H9 (cell line): ENCODE results near the gene POLK. TPM values are rescaled to one million over a fixed set of nuclear protein-coding genes. Genes with fewer than 3 reads are reported as not detected.
"Not testable (repeated sequence)": the region's sequence is repeated elsewhere in the genome, so short reads cannot be mapped to it uniquely, and the experiment has no call there.

ENCODE experiments used
- DNase-seq: peaks from one replicate; pipeline ENCODE4 v3.0.0-alpha.2; 2017
- H2AFZ ChIP-seq: one replicate; pipeline ENCODE4 v1.6.1; 2013; ENCODE audit warnings: mild to moderate bottlenecking, low read length, control low read depth, moderate library complexity
- H2AK5ac ChIP-seq: 2 replicates; pipeline ENCODE4 v1.6.1; 2013; ENCODE audit warnings: low read length, control low read depth, mixed read lengths; ENCODE audit not compliant: insufficient read length
- H2BK120ac ChIP-seq: one replicate; pipeline ENCODE4 v1.6.1; 2013; ENCODE audit warnings: low read depth, mild to moderate bottlenecking, low read length, control low read depth, inconsistent platforms; ENCODE audit not compliant: poor library complexity, severe bottlenecking
- H2BK12ac ChIP-seq: 2 replicates; pipeline ENCODE4 v1.6.1; 2013; ENCODE audit warnings: low read length, control low read depth, mixed read lengths, low read depth; ENCODE audit not compliant: insufficient read length
- H2BK15ac ChIP-seq: 2 replicates; pipeline ENCODE4 v1.6.1; 2013; ENCODE audit warnings: low read depth, low read length, control low read depth
- H2BK20ac ChIP-seq: one replicate; pipeline ENCODE4 v1.6.1; 2013; ENCODE audit warnings: low read depth, mild to moderate bottlenecking, low read length, control low read depth, inconsistent platforms; ENCODE audit not compliant: poor library complexity, severe bottlenecking
- H2BK5ac ChIP-seq: 2 replicates; pipeline ENCODE4 v1.6.1; 2013; ENCODE audit warnings: low read length, control low read depth, mixed read lengths; ENCODE audit not compliant: insufficient read length
- H3K14ac ChIP-seq: 2 replicates; pipeline ENCODE4 v1.6.1; 2013; ENCODE audit warnings: low read length, control low read depth; ENCODE audit not compliant: insufficient read depth
- H3K18ac ChIP-seq: 2 replicates; pipeline ENCODE4 v1.6.1; 2013; ENCODE audit warnings: low read depth, mild to moderate bottlenecking, mixed read lengths, low read length, control low read depth; ENCODE audit not compliant: insufficient read length
- H3K23ac ChIP-seq: 2 replicates; pipeline ENCODE4 v1.6.1; 2013; ENCODE audit warnings: low read length, control low read depth, mixed read lengths, low read depth; ENCODE audit not compliant: insufficient read length
- H3K23me2 ChIP-seq: 2 replicates; pipeline ENCODE4 v1.6.1; 2013; ENCODE audit warnings: low read depth, mild to moderate bottlenecking, mixed read lengths, low read length, control low read depth; ENCODE audit not compliant: insufficient read length, poor library complexity, severe bottlenecking
- H3K27ac ChIP-seq: 2 replicates; pipeline ENCODE4 v1.5.1; 2013; ENCODE audit warnings: low read length, control low read depth, mixed read lengths, low read depth; ENCODE audit not compliant: insufficient read length
- H3K27me3 ChIP-seq: 2 replicates; pipeline ENCODE4 v1.6.1; 2013; ENCODE audit warnings: low read length, control low read depth, inconsistent platforms; ENCODE audit not compliant: insufficient read depth
- H3K4ac ChIP-seq: 2 replicates; pipeline ENCODE4 v1.6.1; 2013; ENCODE audit warnings: low read depth, mild to moderate bottlenecking, control low read depth, inconsistent platforms, low read length, moderate library complexity
- H3K4me1 ChIP-seq: 2 replicates; pipeline ENCODE4 v1.6.1; 2013; ENCODE audit warnings: low read length, control low read depth, inconsistent platforms; ENCODE audit not compliant: insufficient read depth
- H3K4me2 ChIP-seq: 2 replicates; pipeline ENCODE4 v1.6.1; 2013; ENCODE audit warnings: low read length, control low read depth, mixed read lengths; ENCODE audit not compliant: insufficient read length, insufficient read depth
- H3K56ac ChIP-seq: 2 replicates; pipeline ENCODE4 v1.6.1; 2013; ENCODE audit warnings: low read depth, mild to moderate bottlenecking, mixed read lengths, low read length, control low read depth; ENCODE audit not compliant: insufficient read length
- H3K79me1 ChIP-seq: 2 replicates; pipeline ENCODE4 v1.6.1; 2013; ENCODE audit warnings: low read depth, mild to moderate bottlenecking, moderate library complexity, low read length, control low read depth, inconsistent platforms; ENCODE audit not compliant: insufficient read depth, poor library complexity, severe bottlenecking
- H3K79me2 ChIP-seq: 2 replicates; pipeline ENCODE4 v1.6.1; 2013; ENCODE audit warnings: low read length, control low read depth, inconsistent platforms; ENCODE audit not compliant: insufficient read depth
- H3K9ac ChIP-seq: 2 replicates; pipeline ENCODE4 v1.6.1; 2013; ENCODE audit warnings: low read length, control low read depth, mixed read lengths; ENCODE audit not compliant: insufficient read length; ENCODE audit errors: extremely low read depth
- H3K9me3 ChIP-seq: one replicate; pipeline ENCODE4 v1.6.1; 2013; ENCODE audit warnings: low read depth, low read length, inconsistent platforms; ENCODE audit not compliant: control insufficient read depth
- H3T11ph ChIP-seq: one replicate; pipeline ENCODE4 v1.6.1; 2013; ENCODE audit warnings: mild to moderate bottlenecking, low read length, control low read depth, inconsistent platforms
- H4K20me1 ChIP-seq: one replicate; pipeline ENCODE4 v1.6.1; 2013; ENCODE audit not compliant: control insufficient read depth, insufficient read length, insufficient read depth
- H4K5ac ChIP-seq: 2 replicates; pipeline ENCODE4 v1.6.1; 2013; ENCODE audit warnings: low read depth, mild to moderate bottlenecking, mixed read lengths, low read length, control low read depth; ENCODE audit not compliant: insufficient read length
- H4K8ac ChIP-seq: replicated peaks from 2 replicates; pipeline ENCODE4 v1.6.1; 2013; ENCODE audit warnings: low read length, control low read depth, mixed read lengths, low read depth; ENCODE audit not compliant: insufficient read length
- H4K91ac ChIP-seq: 2 replicates; pipeline ENCODE4 v1.6.1; 2013; ENCODE audit warnings: low read depth, mild to moderate bottlenecking, moderate library complexity, mixed read lengths, low read length, control low read depth; ENCODE audit not compliant: insufficient read length
- H3K27ac Mint-ChIP-seq, 3 experiments: 2 replicates in 2 of 3; 3 replicates in 1 of 3; pipeline ENCODE4 v1.8.0; 2020 to 2021; ENCODE audit warnings: mixed read lengths in 3 of 3, mild to moderate bottlenecking in 1 of 3, moderate library complexity in 1 of 3
- H3K27me3 Mint-ChIP-seq: 2 replicates; pipeline ENCODE4 v1.8.0; 2021; ENCODE audit warnings: low read depth, mild to moderate bottlenecking, moderate library complexity, mixed read lengths
- H3K36me3 Mint-ChIP-seq, 3 experiments: 2 replicates in 2 of 3; 3 replicates in 1 of 3; pipeline ENCODE4 v1.8.0; 2020 to 2021; ENCODE audit warnings: low read depth in 3 of 3, mixed read lengths in 3 of 3; ENCODE audit not compliant: insufficient read depth in 1 of 3
- H3K4me1 Mint-ChIP-seq, 2 experiments: 2 replicates each; pipeline ENCODE4 v1.8.0; 2020; ENCODE audit warnings: mixed read lengths in 2 of 2
- H3K4me3 Mint-ChIP-seq, 2 experiments: 2 replicates in 1 of 2; 3 replicates in 1 of 2; pipeline ENCODE4 v1.8.0; 2020 to 2021; ENCODE audit warnings: mild to moderate bottlenecking in 2 of 2, mixed read lengths in 2 of 2, moderate library complexity in 1 of 2
- H3K9me3 Mint-ChIP-seq, 2 experiments: 2 replicates in 1 of 2; 3 replicates in 1 of 2; pipeline ENCODE4 v1.8.0; 2020; ENCODE audit warnings: mild to moderate bottlenecking in 2 of 2, mixed read lengths in 2 of 2, moderate library complexity in 1 of 2
- WGBS: extraction: QIAGEN DNeasy Blood & Tissue Kit; methylation state at CpG from one replicate; pipeline ENCODE4 v1.1.7; 2013; ENCODE audit warnings: missing lambda C conversion rate, low lambda C conversion rate, mixed read lengths; ENCODE audit not compliant: insufficient read length; ENCODE audit errors: extremely low coverage; 5-methylcytosine and 5-hydroxymethylcytosine counted together
- total RNA-seq: library from RNA; stranded (reverse); gene quantifications from 2 replicates; pipeline ENCODE4 v1.2.1, GENCODE V29; 2021
- TF ChIP-seq, protein P1 (sequence below): fragments of 200-600 bp; sonication (generic); conservative IDR thresholded peaks from 3 replicates; pipeline ENCODE4 v1.8.0; 2021; ENCODE audit warnings: antibody characterized with exemption, mild to moderate bottlenecking

POLK gene
- total RNA-seq, 1 experiment from 2014 or later: 7.6 TPM

DNA sequence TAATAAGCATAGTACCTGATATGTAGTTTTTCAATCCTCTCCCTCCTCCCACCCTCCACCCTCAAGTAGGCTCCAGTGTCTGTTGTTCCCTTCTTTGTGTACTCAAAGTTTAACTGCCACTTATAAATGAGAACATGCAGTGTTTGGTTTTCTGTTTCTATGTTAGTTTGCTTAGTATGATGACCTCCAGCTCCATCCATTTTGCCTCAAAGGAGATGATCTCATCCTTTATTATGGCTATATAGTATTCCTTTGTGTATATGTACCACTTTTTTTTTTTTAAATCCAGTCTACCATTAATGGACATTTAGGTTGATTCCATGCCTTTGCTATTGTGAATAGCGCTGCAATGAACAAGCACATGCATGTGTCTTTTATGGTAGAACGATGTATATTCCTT, 20.5 kb downstream of the POLK start:
- peaks cover 18 to 25% (median 21%) of the 10 kb centered on the region in 3 experiments for H3K36me3 Mint-ChIP-seq
- peaks cover 4 to 14% of the 10 kb centered on the region in 2 experiments; a peak in 4 of 5 replicates for H3K9me3 Mint-ChIP-seq
- no peak overlapping the region for H3K14ac ChIP-seq
- no peak overlapping the region for H3K4ac ChIP-seq
- no peak overlapping the region for H3K27ac ChIP-seq
- H2BK20ac ChIP-seq: no peak overlapping the region
- no peaks in the 10 kb centered on the region for H3K27me3 Mint-ChIP-seq
- TF ChIP-seq, protein P1, sequence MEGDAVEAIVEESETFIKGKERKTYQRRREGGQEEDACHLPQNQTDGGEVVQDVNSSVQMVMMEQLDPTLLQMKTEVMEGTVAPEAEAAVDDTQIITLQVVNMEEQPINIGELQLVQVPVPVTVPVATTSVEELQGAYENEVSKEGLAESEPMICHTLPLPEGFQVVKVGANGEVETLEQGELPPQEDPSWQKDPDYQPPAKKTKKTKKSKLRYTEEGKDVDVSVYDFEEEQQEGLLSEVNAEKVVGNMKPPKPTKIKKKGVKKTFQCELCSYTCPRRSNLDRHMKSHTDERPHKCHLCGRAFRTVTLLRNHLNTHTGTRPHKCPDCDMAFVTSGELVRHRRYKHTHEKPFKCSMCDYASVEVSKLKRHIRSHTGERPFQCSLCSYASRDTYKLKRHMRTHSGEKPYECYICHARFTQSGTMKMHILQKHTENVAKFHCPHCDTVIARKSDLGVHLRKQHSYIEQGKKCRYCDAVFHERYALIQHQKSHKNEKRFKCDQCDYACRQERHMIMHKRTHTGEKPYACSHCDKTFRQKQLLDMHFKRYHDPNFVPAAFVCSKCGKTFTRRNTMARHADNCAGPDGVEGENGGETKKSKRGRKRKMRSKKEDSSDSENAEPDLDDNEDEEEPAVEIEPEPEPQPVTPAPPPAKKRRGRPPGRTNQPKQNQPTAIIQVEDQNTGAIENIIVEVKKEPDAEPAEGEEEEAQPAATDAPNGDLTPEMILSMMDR: no peak
- H3K56ac ChIP-seq: no peak overlapping the region
- no peak overlapping the region for H3T11ph ChIP-seq
- H2BK5ac ChIP-seq: no peak overlapping the region
- no peaks in the 10 kb centered on the region for H3K23me2 ChIP-seq
- no peak overlapping the region for H3K9ac ChIP-seq
- H3K23ac ChIP-seq: no peak overlapping the region
- no peak overlapping the region for H3K4me2 ChIP-seq
- H3K4me3 Mint-ChIP-seq: no peak overlapping the region
- no peaks in the 10 kb centered on the region for H3K9me3 ChIP-seq
- H4K20me1 ChIP-seq: no peaks in the 10 kb centered on the region
- H4K5ac ChIP-seq: no peak overlapping the region
- H3K79me2 ChIP-seq: no peaks in the 10 kb centered on the region
- DNase-seq: no peak
- H3K27ac Mint-ChIP-seq: no peak overlapping the region
- H3K4me1 ChIP-seq: no peaks in the 10 kb centered on the region
- H4K91ac ChIP-seq: no peak overlapping the region
- H2BK120ac ChIP-seq: no peak overlapping the region
- no peak overlapping the region for H4K8ac ChIP-seq
- peaks cover 15 to 24% of the 10 kb centered on the region in 2 experiments for H3K4me1 Mint-ChIP-seq
- no peak overlapping the region for H2BK15ac ChIP-seq
- H2AK5ac ChIP-seq: no peak overlapping the region
- WGBS: no CpG with 5 or more reads among the region's 2 CpGs
- no peak overlapping the region for H3K18ac ChIP-seq
- H2AFZ ChIP-seq: no peak overlapping the region
- no peak overlapping the region for H2BK12ac ChIP-seq
- H3K79me1 ChIP-seq: no peaks in the 10 kb centered on the region
- H3K27me3 ChIP-seq: no peaks in the 10 kb centered on the region

DNA sequence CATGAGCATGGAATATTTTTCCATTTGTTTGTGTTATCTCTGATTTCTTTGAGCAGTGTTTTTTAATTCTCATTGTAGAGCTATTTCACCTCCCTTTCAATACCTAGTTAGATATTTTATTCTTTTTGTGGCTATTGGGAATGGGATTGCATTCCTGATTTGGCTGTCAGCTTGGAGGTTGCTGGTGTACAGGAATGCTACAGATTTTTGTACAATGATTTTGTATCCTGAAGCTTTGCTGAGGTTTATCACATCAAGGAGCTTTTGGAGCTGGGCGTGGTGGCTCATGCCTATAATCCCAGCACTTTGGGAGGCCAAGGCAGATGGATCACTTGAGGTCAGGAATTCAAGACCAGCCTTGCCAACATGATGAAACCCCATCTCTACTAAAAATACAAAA, 22.0 kb downstream of the POLK start:
- peaks cover 4 to 14% of the 10 kb centered on the region in 2 experiments; a peak in 4 of 5 replicates for H3K9me3 Mint-ChIP-seq
- H3K23ac ChIP-seq, H3K27me3 Mint-ChIP-seq: not testable (repeated sequence)

More for the DNA sequence above, 22.0 kb downstream of the POLK start:
- H2BK120ac ChIP-seq, H3K9me3 ChIP-seq, H2AFZ ChIP-seq, H2BK5ac ChIP-seq, H3K14ac ChIP-seq, H2AK5ac ChIP-seq, H3K27me3 ChIP-seq, H3K18ac ChIP-seq, H3T11ph ChIP-seq, DNase-seq, H4K20me1 ChIP-seq, H2BK12ac ChIP-seq, H3K4me3 Mint-ChIP-seq, H3K27ac ChIP-seq, H3K4me1 ChIP-seq, H4K5ac ChIP-seq, H4K91ac ChIP-seq, H3K27ac Mint-ChIP-seq, H3K79me1 ChIP-seq, H2BK20ac ChIP-seq, H3K23me2 ChIP-seq, H3K9ac ChIP-seq, H2BK15ac ChIP-seq, H3K79me2 ChIP-seq, H3K4ac ChIP-seq, H4K8ac ChIP-seq, H3K4me2 ChIP-seq, H3K56ac ChIP-seq: not testable (repeated sequence)
- no CpG with 5 or more reads among the region's 1 CpG for WGBS
- Mint-ChIP-seq H3K4me1 (peaks cover 18 to 27% of the 10 kb centered on the region in 2 experiments), H3K36me3 (peaks cover 18 to 25% (median 21%) of the 10 kb centered on the region in 3 experiments)
